Panc1 (cell line): Measurements from ENCODE around the gene C4orf36. TPM values are rescaled to one million over a fixed set of nuclear protein-coding genes. Genes with fewer than 3 reads are reported as not detected.

Experiments used
- ATAC-seq: fragments of 200-7000 bp; cut with Tn5 transposase; 2 replicates; pipeline ENCODE4 v1.9.1; 2020; ENCODE audit warnings: mild to moderate bottlenecking, moderate library complexity
- BruUV-seq: library from RNA; stranded (reverse); fragments of 400-500 nt; replicated peaks from 2 replicates; lab custom pipeline; 2021; lab: Mats Ljungman, UMichigan
- CTCF ChIA-PET: fragments of 300-600 bp; sonication (Branson Sonifier 250); formaldehyde crosslinking; loops from one replicate; lab custom pipeline; 2022; ENCODE audit warnings: antibody characterized with exemption; lab: Charles Lee
- POLR2A ChIA-PET: fragments of 300-600 bp; sonication (Branson Sonifier 250); formaldehyde crosslinking; loops from one replicate; lab custom pipeline; 2022; ENCODE audit warnings: antibody characterized with exemption; lab: Charles Lee
- DNase-seq: peaks from one replicate; pipeline ENCODE4 v3.0.0-alpha.2; 2010; ENCODE audit warnings: low read depth, low spot score
- H3K27ac ChIP-seq: 2 replicates; pipeline ENCODE4 v1.5.1; 2011; ENCODE audit warnings: mild to moderate bottlenecking, low read length, inconsistent platforms
- H3K27me3 ChIP-seq: fragments of 200-500 bp; sonication (Bioruptor generic); 2 replicates; pipeline ENCODE4 v1.6.0; 2014; ENCODE audit warnings: low read length, inconsistent platforms; ENCODE audit not compliant: control insufficient read depth, insufficient read depth
- H3K36me3 ChIP-seq: fragments of 200-500 bp; sonication (Bioruptor generic); 2 replicates; pipeline ENCODE4 v1.5.1; 2014; ENCODE audit warnings: inconsistent platforms, mild to moderate bottlenecking, low read length, moderate library complexity; ENCODE audit not compliant: control insufficient read depth, insufficient read depth
- H3K4me1 ChIP-seq: 2 replicates; pipeline ENCODE4 v1.5.1; 2011; ENCODE audit warnings: inconsistent platforms, mild to moderate bottlenecking, low read length, moderate library complexity; ENCODE audit not compliant: control insufficient read depth, insufficient read depth
- H3K4me3 ChIP-seq, 2 experiments: 2 replicates each; pipeline ENCODE4 v1.5.1; 2011 to 2012; ENCODE audit warnings: low read depth in 2 of 2, low read length in 2 of 2, mild to moderate bottlenecking in 2 of 2, inconsistent platforms in 1 of 2, moderate library complexity in 1 of 2
- H3K9me3 ChIP-seq: fragments of 200-500 bp; sonication (Bioruptor generic); 2 replicates; pipeline ENCODE4 v1.5.1; 2014; ENCODE audit warnings: low read depth, mild to moderate bottlenecking, inconsistent platforms, low read length, moderate library complexity; ENCODE audit not compliant: control insufficient read depth, insufficient read depth
- POLR2AphosphoS5 ChIP-seq: IDR thresholded peaks from 2 replicates; pipeline ENCODE4 v1.6.1; 2012; ENCODE audit warnings: mild to moderate bottlenecking, low read depth, low read length, moderate library complexity
- SIN3A ChIP-seq: IDR thresholded peaks from 2 replicates; pipeline ENCODE4 v1.6.1; 2012; ENCODE audit warnings: low read depth, mild to moderate bottlenecking, low read length, moderate library complexity, borderline replicate concordance; ENCODE audit not compliant: insufficient read depth
- TCF7L2 ChIP-seq: IDR thresholded peaks from 2 replicates; pipeline ENCODE4 v1.6.1; 2011; ENCODE audit warnings: mild to moderate bottlenecking, low read depth, low read length, inconsistent platforms
- in situ Hi-C: cut with HindIII; loops from 2 replicates; pipeline ENCODE4 v1.10.0; 2016; ENCODE audit warnings: low sequenced_read_pairs, low pct_unique_long_range_greater_than_20kb
- intact Hi-C: fragments of 100-400 bp; cut with micrococcal nuclease; formaldehyde crosslinking; loops from one replicate; pipeline ENCODE4 v1.10.0; 2022; ENCODE audit not compliant: unreplicated experiment
- total RNA-seq: library from RNA; stranded (reverse); gene quantifications from one replicate; pipeline ENCODE4 v1.2.1, GENCODE V29; 2021; ENCODE audit not compliant: unreplicated experiment
- TF ChIP-seq, protein P1 (sequence below): fragments of 450-650 bp; IDR thresholded peaks from 2 replicates; pipeline ENCODE4 v1.5.1; 2017; ENCODE audit warnings: mild to moderate bottlenecking
- TF ChIP-seq, protein P2 (sequence below), 2 experiments: IDR thresholded peaks; 2 replicates each; pipeline ENCODE4 v1.6.1; 2011 to 2012; ENCODE audit warnings: low read depth in 2 of 2, control low read depth in 1 of 2, low read length in 1 of 2, mild to moderate bottlenecking in 1 of 2, moderate library complexity in 1 of 2; ENCODE audit not compliant: insufficient read depth in 1 of 2

The C4orf36 gene
- total RNA-seq, 1 experiment from 2014 or later = 0.26 TPM

DNA sequence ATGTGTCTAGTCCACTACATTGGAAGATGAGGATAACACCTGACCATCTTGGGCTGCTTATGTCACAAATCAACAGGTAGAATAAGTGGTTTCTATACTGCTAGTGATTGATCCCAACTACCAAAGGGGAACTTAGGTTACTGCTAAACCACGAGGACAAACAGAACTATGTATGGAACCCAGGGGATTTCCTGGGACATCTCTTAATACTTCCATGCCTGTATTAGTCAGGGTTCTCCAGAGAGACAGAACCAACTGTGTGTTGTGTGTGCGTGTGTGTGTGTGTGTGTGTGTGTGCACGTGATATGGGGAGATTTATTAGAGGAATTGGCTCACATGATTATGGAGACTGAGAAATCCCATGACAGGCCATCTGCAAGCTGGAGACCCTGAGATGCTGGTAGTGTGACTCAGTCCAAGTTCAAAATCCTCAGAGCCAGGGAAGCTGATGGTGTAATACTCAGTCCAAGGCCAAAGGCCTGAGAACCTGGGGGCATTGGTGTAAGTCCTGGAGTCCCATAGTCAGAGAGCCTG, 26.4 kb upstream of the C4orf36 start:
- intact Hi-C loops (no loop called here), in situ Hi-C loops (no loop called here)
- Histone ChIP-seq H3K9me3 (no peaks in the 10 kb centered on the region), H3K36me3 (no peaks in the 10 kb centered on the region; the same call in 1 of the 2 replicates), H3K27ac (no peak overlapping the region), H3K27me3 (no peaks in the 10 kb centered on the region), H3K4me3 (no peak overlapping the region), H3K4me1 (no peaks in the 10 kb centered on the region)
- BruUV-seq = no TSS peak
- CTCF ChIA-PET = no interaction called here
- peak; percentile 51; the same call in 1 of the 2 replicates for ATAC-seq
- TF ChIP-seq, protein P1, sequence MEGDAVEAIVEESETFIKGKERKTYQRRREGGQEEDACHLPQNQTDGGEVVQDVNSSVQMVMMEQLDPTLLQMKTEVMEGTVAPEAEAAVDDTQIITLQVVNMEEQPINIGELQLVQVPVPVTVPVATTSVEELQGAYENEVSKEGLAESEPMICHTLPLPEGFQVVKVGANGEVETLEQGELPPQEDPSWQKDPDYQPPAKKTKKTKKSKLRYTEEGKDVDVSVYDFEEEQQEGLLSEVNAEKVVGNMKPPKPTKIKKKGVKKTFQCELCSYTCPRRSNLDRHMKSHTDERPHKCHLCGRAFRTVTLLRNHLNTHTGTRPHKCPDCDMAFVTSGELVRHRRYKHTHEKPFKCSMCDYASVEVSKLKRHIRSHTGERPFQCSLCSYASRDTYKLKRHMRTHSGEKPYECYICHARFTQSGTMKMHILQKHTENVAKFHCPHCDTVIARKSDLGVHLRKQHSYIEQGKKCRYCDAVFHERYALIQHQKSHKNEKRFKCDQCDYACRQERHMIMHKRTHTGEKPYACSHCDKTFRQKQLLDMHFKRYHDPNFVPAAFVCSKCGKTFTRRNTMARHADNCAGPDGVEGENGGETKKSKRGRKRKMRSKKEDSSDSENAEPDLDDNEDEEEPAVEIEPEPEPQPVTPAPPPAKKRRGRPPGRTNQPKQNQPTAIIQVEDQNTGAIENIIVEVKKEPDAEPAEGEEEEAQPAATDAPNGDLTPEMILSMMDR = no peak
- TF ChIP-seq SIN3A = no peak
- DNase-seq = no peak
- POLR2A ChIA-PET = no interaction called here

DNA sequence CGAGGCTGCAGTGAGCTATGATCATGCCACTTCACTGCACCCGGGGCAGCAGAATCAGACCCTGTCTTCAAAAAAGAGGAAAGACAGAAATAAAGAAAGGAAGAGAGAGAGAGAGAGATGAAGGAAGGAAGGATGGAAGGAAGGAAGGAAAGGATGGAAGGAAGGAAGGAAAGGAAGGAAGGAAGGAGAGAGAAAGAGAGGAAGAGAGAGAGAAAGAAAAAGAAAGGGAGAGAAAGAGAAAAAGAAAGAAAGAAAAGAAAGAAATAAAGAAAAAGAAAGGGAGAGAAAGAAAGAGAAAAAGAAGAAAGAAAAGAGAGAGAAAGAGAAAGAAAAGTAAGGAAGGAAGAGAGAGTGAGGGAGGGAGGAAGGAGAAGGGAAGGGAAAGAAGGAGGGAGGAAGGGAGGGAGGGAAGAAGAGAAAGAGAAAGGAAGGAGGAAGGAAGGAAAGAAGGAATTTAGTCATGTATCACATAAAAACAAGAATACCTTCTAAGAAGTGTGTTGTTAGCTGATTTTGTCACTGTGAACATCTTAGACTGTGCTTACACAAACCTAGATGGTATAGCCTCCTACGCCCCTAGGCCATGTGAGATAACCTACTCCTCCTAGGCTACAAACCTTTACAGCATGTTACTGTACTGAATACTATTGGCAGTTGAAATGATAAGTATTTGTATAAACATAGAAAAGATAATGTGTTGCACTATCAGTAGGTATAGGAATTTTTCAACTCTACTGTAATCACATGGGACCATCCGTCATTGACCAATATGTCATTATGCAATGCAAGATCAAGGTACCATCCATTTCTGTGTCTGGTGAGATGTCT, 25.2 kb upstream of the C4orf36 start:
- no peak overlapping the region for H3K27ac ChIP-seq
- intact Hi-C loops (no loop called here), in situ Hi-C loops (no loop called here)
- no peaks in the 10 kb centered on the region for H3K27me3 ChIP-seq
- H3K4me1 ChIP-seq = no peaks in the 10 kb centered on the region
- no peaks in the 10 kb centered on the region; the same call in 1 of the 2 replicates for H3K36me3 ChIP-seq
- ATAC-seq = no peak
- no peak for DNase-seq
- H3K9me3 ChIP-seq = no peaks in the 10 kb centered on the region
- POLR2A ChIA-PET = no interaction called here
- TF ChIP-seq POLR2AphosphoS5 = no peak
- TF ChIP-seq, protein P1 = no peak
- TF ChIP-seq SIN3A = no peak
- no peak for TF ChIP-seq TCF7L2
- TF ChIP-seq, protein P2, sequence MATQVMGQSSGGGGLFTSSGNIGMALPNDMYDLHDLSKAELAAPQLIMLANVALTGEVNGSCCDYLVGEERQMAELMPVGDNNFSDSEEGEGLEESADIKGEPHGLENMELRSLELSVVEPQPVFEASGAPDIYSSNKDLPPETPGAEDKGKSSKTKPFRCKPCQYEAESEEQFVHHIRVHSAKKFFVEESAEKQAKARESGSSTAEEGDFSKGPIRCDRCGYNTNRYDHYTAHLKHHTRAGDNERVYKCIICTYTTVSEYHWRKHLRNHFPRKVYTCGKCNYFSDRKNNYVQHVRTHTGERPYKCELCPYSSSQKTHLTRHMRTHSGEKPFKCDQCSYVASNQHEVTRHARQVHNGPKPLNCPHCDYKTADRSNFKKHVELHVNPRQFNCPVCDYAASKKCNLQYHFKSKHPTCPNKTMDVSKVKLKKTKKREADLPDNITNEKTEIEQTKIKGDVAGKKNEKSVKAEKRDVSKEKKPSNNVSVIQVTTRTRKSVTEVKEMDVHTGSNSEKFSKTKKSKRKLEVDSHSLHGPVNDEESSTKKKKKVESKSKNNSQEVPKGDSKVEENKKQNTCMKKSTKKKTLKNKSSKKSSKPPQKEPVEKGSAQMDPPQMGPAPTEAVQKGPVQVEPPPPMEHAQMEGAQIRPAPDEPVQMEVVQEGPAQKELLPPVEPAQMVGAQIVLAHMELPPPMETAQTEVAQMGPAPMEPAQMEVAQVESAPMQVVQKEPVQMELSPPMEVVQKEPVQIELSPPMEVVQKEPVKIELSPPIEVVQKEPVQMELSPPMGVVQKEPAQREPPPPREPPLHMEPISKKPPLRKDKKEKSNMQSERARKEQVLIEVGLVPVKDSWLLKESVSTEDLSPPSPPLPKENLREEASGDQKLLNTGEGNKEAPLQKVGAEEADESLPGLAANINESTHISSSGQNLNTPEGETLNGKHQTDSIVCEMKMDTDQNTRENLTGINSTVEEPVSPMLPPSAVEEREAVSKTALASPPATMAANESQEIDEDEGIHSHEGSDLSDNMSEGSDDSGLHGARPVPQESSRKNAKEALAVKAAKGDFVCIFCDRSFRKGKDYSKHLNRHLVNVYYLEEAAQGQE (IDR thresholded peaks at IDR 0.05; ENCODE audit: insufficient read depth in 1 of 2, low read depth in 2 of 2, low read length in 1 of 2) = no peak
- no peak overlapping the region for H3K4me3 ChIP-seq
- CTCF ChIA-PET = no interaction called here
- BruUV-seq = no TSS peak
